ENCODE measurements around the gene MRPS10.

DNA sequence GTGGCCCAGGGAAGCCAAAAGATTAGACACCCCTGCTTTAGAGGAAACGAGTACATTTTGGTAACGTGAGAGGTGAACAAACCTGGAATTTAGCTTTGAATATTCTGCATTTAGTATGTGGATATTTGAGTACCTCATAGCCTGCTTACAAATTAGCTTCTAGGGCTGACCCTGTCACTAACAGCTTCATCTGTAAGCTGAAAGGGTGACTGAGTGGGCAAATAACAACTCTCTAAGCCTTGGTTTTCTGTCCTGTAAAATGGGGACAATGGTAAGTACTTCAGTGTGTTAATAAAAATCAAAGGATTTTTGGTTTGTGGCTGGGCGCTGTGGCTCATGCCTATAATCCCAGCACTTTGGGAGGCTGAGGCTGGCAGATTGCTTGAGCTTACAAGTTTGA is 14.5 kb downstream of the MRPS10 start:
- TF ChIP-seq, protein P1, sequence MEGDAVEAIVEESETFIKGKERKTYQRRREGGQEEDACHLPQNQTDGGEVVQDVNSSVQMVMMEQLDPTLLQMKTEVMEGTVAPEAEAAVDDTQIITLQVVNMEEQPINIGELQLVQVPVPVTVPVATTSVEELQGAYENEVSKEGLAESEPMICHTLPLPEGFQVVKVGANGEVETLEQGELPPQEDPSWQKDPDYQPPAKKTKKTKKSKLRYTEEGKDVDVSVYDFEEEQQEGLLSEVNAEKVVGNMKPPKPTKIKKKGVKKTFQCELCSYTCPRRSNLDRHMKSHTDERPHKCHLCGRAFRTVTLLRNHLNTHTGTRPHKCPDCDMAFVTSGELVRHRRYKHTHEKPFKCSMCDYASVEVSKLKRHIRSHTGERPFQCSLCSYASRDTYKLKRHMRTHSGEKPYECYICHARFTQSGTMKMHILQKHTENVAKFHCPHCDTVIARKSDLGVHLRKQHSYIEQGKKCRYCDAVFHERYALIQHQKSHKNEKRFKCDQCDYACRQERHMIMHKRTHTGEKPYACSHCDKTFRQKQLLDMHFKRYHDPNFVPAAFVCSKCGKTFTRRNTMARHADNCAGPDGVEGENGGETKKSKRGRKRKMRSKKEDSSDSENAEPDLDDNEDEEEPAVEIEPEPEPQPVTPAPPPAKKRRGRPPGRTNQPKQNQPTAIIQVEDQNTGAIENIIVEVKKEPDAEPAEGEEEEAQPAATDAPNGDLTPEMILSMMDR (IDR thresholded peaks at IDR 0.05; ENCODE audit: low read depth, low read length), result no peak
- no peak for TF ChIP-seq EZH2phosphoT487 (IDR thresholded peaks at IDR 0.05; ENCODE audit: low read depth)
